Sigmoid colon (tissue), 4 donors: ENCODE results near the gene SYT7.

Experiments
- POLR2A ChIP-seq, 2 donors: fragments of 450-650 bp; IDR thresholded peaks; one replicate each; pipeline ENCODE4 v1.6.1; 2016; ENCODE audit warnings: antibody characterized with exemption in 2 of 2, mild to moderate bottlenecking in 2 of 2, moderate library complexity in 2 of 2
- POLR2AphosphoS5 ChIP-seq, 4 donors: sonication (generic); formaldehyde crosslinking; IDR thresholded peaks; one replicate each; pipeline ENCODE4 v1.6.1; 2017; ENCODE audit warnings: antibody characterized with exemption in 4 of 4
- TF ChIP-seq, protein P1 (sequence below), 4 experiments: fragments of 450-650 bp in 3 of 4; fragments of 200-600 bp in 1 of 4; IDR thresholded peaks; one replicate each; pipeline ENCODE4 v1.5.1; 2016 to 2019; ENCODE audit warnings: antibody characterized with exemption in 4 of 4, mild to moderate bottlenecking in 3 of 4, moderate library complexity in 2 of 4

DNA sequence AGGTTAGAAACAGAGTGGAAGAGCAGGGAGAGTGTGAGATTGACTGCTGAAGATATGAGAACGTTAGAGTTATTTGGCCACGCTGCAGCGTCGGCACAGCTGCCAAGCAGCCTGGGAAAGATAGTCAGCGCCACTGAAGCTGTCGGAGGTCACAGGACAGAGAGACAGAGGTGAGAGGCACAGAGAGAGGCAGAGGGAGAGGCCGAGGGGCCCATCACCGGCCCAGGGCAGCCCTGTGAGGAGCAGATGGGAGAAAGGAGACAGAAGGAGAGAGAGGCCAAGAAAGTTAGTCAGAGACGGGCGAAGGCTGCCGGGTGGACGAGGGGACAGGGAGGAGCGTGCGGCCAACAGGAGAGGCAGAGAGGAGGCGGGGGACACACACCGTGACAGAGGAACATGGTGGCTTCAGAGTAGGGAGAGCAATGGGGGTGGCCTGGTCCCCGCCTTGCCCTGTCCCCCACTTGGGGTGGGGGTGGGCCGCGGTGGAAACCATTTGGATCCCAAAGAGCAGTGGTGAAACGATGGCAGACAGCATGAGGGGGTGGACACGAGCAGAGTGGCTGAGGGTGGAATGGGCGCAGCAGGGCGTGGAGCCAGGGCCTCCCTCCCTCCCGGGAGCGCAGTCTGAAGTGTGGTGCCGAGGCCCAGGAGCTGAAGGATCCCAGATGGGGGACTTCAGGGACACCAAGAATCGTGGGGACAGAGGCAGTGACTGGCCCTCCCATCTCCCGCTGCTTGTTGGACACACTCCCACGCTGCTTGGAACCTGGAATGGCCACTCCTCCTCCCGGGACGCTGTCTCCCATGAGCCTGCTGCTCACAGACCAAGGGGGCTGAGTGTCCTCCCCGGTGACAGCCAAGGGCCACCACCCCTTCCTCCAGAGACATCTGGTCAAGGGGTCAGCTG is 45.7 kb downstream of the SYT7 start:
- no peak for TF ChIP-seq POLR2AphosphoS5 (IDR thresholded peaks at IDR 0.05)
- no peak for TF ChIP-seq POLR2A (IDR thresholded peaks at IDR 0.05)
- TF ChIP-seq, protein P1, sequence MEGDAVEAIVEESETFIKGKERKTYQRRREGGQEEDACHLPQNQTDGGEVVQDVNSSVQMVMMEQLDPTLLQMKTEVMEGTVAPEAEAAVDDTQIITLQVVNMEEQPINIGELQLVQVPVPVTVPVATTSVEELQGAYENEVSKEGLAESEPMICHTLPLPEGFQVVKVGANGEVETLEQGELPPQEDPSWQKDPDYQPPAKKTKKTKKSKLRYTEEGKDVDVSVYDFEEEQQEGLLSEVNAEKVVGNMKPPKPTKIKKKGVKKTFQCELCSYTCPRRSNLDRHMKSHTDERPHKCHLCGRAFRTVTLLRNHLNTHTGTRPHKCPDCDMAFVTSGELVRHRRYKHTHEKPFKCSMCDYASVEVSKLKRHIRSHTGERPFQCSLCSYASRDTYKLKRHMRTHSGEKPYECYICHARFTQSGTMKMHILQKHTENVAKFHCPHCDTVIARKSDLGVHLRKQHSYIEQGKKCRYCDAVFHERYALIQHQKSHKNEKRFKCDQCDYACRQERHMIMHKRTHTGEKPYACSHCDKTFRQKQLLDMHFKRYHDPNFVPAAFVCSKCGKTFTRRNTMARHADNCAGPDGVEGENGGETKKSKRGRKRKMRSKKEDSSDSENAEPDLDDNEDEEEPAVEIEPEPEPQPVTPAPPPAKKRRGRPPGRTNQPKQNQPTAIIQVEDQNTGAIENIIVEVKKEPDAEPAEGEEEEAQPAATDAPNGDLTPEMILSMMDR (IDR thresholded peaks at IDR 0.05): no peak
